SU-DHL-6 (cell line): ENCODE measurements around the gene NCBP3.

Experiments used
- H2AFZ ChIP-seq: fragments of 200-600 bp; sonication (generic); 2 replicates; pipeline ENCODE4 v1.6.1; 2014; ENCODE audit warnings: low read depth, mild to moderate bottlenecking, moderate library complexity, mixed read lengths, antibody characterized with exemption, low read length; ENCODE audit not compliant: severe bottlenecking
- H3F3A ChIP-seq: fragments of 200-600 bp; shearing (Covaris generic); 2 replicates; pipeline ENCODE4 v1.6.0; 2016; ENCODE audit warnings: antibody characterized with exemption, mild to moderate bottlenecking; ENCODE audit not compliant: insufficient read depth
- H3K27ac ChIP-seq: fragments of 200-600 bp; sonication (generic); 2 replicates; pipeline ENCODE4 v1.5.1; 2016; ENCODE audit warnings: low read depth, mild to moderate bottlenecking, low read length, moderate library complexity, mixed read lengths
- H3K27me3 ChIP-seq: fragments of 200-600 bp; sonication (generic), shearing (Covaris generic); 2 replicates; pipeline ENCODE4 v1.6.0; 2014; ENCODE audit warnings: mild to moderate bottlenecking, low read length
- H3K36me3 ChIP-seq: fragments of 200-600 bp; sonication (generic); 2 replicates; pipeline ENCODE4 v1.6.1; 2014; ENCODE audit warnings: mild to moderate bottlenecking, low read length, mixed read lengths
- H3K4me2 ChIP-seq: fragments of 300-600, 200-600 bp; shearing (Covaris generic), sonication (generic); 2 replicates; pipeline ENCODE4 v1.6.0; 2014; ENCODE audit warnings: low read length, low read depth, mild to moderate bottlenecking; ENCODE audit not compliant: poor library complexity, severe bottlenecking
- H3K4me3 ChIP-seq: fragments of 200-600 bp; sonication (generic); 2 replicates; pipeline ENCODE4 v1.5.1; 2014; ENCODE audit warnings: antibody characterized with exemption, low read length, mild to moderate bottlenecking, mixed read lengths; ENCODE audit not compliant: insufficient read depth, poor library complexity, severe bottlenecking
- H3K79me2 ChIP-seq: fragments of 200-600 bp; sonication (generic); 2 replicates; pipeline ENCODE4 v1.6.1; 2014; ENCODE audit warnings: mild to moderate bottlenecking, low read length, moderate library complexity; ENCODE audit not compliant: insufficient read depth
- H3K9ac ChIP-seq: fragments of 200-600 bp; sonication (generic); 2 replicates; pipeline ENCODE4 v1.7.0; 2014; ENCODE audit warnings: mild to moderate bottlenecking, low read length
- H3K9me2 ChIP-seq: fragments of 200-600 bp; sonication (generic); replicated peaks from 2 replicates; pipeline ENCODE4 v1.6.1; 2014; ENCODE audit warnings: low read length; ENCODE audit not compliant: insufficient read depth
- H3K9me3 ChIP-seq: fragments of 200-600 bp; sonication (generic); 2 replicates; pipeline ENCODE4 v1.6.1; 2014; ENCODE audit warnings: low read length, mixed read lengths; ENCODE audit not compliant: insufficient read depth
- H4K20me1 ChIP-seq: fragments of 200-600 bp; sonication (generic); 2 replicates; pipeline ENCODE4 v1.6.1; 2014; ENCODE audit warnings: low read depth, mild to moderate bottlenecking, antibody characterized with exemption, low read length, moderate library complexity, mixed read lengths
- EZH2phosphoT487 ChIP-seq: fragments of 200-600 bp; sonication (generic), shearing (Covaris generic); conservative IDR thresholded peaks from 2 replicates; pipeline ENCODE4 v1.6.1; 2018; ENCODE audit warnings: mild to moderate bottlenecking, antibody characterized with exemption, low read length, moderate library complexity, mixed read lengths
- TF ChIP-seq, protein P1 (sequence below): fragments of 200-600 bp; sonication (generic); IDR thresholded peaks from one replicate; pipeline ENCODE4 v1.5.1; 2017; ENCODE audit warnings: antibody characterized with exemption, mild to moderate bottlenecking, low read length, moderate library complexity; ENCODE audit not compliant: insufficient read depth, poor library complexity, severe bottlenecking

NCBP3 gene

DNA sequence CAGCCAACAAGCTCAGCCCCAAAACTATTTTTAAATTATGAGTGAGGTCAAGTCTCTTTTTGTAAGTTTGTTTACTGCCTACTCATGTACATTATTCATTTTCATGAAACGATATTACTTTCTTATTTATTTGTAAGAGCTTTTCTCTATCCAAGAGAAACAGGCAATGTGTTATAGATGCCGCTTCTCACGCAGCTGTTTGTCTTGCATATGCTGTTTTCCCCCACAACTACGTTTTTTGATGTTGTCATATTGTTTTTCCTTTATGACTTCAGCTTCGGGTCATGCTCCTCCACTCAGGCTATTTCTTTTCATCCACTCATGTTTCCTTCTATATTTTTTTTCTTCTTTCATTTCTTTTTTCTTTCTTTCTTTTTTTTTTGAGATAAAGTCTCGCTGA, 65.1 kb downstream of the NCBP3 start:
- Histone ChIP-seq H3K9ac (no peak overlapping the region), H3K4me3 (no peak overlapping the region), H3K27me3 (no peaks in the 10 kb centered on the region), H3K9me2 (no peaks in the 10 kb centered on the region), H4K20me1 (no peaks in the 10 kb centered on the region), H3F3A (no peaks in the 10 kb centered on the region; the same call in 1 of the 2 replicates), H3K9me3 (no peaks in the 10 kb centered on the region), H3K27ac (no peak overlapping the region), H3K36me3 (no peaks in the 10 kb centered on the region), H3K79me2 (no peaks in the 10 kb centered on the region), H2AFZ (no peak overlapping the region), H3K4me2 (no peak overlapping the region)
- TF ChIP-seq, protein P1, sequence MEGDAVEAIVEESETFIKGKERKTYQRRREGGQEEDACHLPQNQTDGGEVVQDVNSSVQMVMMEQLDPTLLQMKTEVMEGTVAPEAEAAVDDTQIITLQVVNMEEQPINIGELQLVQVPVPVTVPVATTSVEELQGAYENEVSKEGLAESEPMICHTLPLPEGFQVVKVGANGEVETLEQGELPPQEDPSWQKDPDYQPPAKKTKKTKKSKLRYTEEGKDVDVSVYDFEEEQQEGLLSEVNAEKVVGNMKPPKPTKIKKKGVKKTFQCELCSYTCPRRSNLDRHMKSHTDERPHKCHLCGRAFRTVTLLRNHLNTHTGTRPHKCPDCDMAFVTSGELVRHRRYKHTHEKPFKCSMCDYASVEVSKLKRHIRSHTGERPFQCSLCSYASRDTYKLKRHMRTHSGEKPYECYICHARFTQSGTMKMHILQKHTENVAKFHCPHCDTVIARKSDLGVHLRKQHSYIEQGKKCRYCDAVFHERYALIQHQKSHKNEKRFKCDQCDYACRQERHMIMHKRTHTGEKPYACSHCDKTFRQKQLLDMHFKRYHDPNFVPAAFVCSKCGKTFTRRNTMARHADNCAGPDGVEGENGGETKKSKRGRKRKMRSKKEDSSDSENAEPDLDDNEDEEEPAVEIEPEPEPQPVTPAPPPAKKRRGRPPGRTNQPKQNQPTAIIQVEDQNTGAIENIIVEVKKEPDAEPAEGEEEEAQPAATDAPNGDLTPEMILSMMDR = no peak
- TF ChIP-seq EZH2phosphoT487 = no peak

DNA sequence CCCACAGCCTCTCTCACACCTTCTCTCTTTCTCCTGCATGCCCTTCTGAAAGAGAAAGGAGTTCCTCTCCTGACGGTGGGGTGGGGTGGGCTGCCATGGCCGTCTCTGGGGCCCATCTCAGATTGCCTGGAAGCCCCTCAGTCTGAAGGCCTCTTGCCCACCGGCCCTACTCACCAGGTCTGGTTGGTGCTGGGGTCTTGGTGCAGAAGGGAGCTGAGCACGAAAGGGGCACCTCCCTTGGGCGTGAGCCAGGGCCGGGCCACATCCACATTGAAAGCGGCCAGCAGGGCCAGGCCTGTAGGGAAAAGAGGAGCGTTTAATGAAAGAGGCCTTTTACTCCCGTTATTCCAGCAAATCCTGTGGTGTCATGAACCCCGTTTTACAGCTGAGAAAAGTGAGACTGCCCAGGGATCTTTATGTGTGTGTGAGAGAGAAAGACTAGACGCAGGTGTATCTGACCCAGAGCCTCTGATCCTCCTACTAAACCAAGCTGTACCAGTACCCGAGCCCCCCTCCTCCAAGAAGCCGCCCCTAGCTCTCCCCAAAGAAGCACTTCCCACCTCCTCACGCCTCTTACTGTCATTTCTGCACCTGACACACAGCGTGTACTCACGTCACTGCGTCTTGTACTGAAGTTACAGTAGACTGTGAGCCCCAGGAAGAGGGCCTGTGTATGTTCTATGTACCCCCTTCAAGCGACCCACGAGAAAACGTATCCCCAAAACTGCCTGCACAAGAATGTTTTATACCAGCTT, 68.5 kb downstream of the NCBP3 start:
- Histone ChIP-seq H3K9me2 (no peaks in the 10 kb centered on the region), H3K27me3 (no peaks in the 10 kb centered on the region), H3F3A (no peaks in the 10 kb centered on the region; the same call in 1 of the 2 replicates), H2AFZ (no peak overlapping the region), H3K79me2 (no peaks in the 10 kb centered on the region), H4K20me1 (no peaks in the 10 kb centered on the region), H3K4me3 (no peak overlapping the region), H3K27ac (no peak overlapping the region), H3K9me3 (no peaks in the 10 kb centered on the region), H3K9ac (no peak overlapping the region), H3K4me2 (no peak overlapping the region), H3K36me3 (no peaks in the 10 kb centered on the region)
- TF ChIP-seq, protein P1 = no peak
- no peak for TF ChIP-seq EZH2phosphoT487

DNA sequence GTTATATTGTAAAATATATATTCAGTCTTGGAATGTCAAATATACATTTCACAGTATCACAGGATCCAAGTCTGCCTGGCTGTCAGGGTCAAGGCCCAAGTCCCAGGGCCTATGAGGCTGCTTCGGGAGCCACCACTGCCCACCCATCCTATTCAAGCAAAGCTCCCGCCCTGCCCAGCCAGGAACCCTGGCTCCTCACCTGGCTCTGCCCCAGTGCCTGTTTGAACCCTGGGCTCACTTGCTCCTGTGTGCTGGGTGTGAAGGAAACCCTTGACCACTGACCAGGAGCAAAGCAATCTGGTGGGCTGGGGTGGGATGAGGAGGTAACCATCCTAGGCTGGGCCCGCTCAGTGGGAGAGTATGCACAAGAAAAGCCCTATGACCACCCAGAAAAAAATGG, 72.1 kb downstream of the NCBP3 start:
- Histone ChIP-seq H2AFZ (no peak overlapping the region), H3K9me3 (no peaks in the 10 kb centered on the region), H3F3A (no peaks in the 10 kb centered on the region), H3K9me2 (no peaks in the 10 kb centered on the region), H3K79me2 (no peaks in the 10 kb centered on the region), H3K27ac (no peak overlapping the region), H3K27me3 (no peaks in the 10 kb centered on the region), H3K36me3 (no peaks in the 10 kb centered on the region), H3K4me3 (no peak overlapping the region), H3K9ac (no peak overlapping the region), H4K20me1 (no peaks in the 10 kb centered on the region), H3K4me2 (no peak overlapping the region)
- TF ChIP-seq EZH2phosphoT487 = no peak
- TF ChIP-seq, protein P1 = no peak
